ENCODE data around the gene SNX9.

GRCh38 chr6:157806131-157806855, 16.8 kb upstream of the SNX9 start:
- TF ChIP-seq CTCF (IDR thresholded peaks at IDR 0.05) (no peak), POLR2A (IDR thresholded peaks at IDR 0.05) (no peak)

Data from body of pancreas (tissue), 4 donors.